ENCODE results near the gene TCOF1.

Gene TCOF1

DNA sequence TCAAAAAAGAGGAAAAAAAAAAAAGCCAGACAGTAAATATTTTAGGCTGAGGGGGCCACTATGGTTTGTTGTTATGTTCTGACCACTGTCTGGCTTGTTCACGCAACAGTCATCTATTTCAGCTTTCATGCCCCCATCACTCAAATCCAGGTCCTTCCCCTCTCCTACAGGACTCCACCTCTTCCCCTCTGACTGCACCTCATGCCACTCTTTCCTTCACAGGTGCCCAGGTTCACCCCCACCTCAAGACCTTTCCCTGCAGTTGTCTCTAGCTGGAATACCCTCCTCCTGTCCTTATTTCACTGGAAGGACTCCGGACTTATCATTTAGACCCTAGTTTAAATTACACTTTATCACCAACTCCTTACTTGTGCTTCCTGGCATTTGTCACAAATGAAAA lies 88.6 kb downstream of the TCOF1 start:
- DNase-seq (ENCODE audit: low read depth in 1 of 2, low spot score in 1 of 2), result no peak

DNA sequence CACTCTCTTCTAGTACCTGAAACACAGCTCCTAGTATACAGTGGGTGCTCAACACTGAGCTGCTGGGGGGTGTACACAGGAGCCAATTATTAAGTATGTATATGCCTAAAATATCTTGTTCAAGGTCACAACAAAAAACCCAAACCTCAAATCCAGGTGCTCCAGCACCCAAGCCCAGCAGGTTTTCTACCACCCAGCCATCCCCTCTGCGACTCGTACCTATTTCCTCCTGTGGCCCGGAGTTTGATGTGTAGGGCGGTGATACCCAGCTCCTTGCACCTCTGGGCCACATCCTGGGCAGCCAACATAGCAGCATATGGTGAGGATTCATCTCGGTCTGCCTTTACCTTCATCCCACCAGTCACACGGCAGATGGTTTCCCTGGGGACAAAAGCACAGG lies 89.1 kb downstream of the TCOF1 start:
- no peak for DNase-seq (ENCODE audit: low read depth in 1 of 2, low spot score in 1 of 2)

DNA sequence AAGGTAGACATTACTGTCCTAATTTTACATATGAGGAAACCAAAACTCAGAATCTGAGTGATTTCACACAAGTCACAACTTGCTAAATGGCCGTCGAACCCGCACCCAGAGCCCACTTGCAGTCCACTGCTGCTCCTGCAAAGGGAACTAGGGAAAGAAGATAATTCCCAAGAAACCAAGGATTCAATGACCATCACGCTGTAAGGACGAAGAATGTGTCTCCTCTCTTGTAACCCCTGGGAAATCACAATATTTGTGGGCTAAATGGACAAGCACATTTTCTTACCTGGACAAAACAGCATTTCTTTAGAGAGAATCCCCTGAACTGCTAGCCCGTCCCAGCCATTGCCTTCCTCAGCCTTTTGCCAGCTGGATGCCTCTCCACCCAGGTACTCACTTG lies 89.7 kb downstream of the TCOF1 start:
- no peak for DNase-seq (ENCODE audit: low read depth in 1 of 2, low spot score in 1 of 2)

DNA sequence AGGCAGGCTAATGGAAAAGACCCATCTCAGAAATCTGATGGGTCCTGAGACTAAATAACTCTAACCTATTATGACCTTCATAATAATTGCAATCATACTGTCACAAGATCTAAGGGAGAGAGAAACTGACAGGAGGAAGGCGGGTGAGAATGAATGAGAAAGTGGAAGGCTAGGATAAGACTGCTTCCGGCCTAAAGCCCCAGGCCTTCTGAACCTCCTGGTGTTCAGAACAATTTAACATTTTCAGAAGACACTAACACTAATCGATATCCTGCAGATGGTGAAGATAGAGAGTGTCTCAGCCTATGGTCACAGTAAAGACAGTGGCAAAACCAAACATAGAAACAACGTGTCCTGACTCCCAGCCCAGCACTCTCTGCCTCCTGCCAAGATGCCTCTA lies 90.8 kb downstream of the TCOF1 start:
- no peak for DNase-seq (ENCODE audit: low read depth in 1 of 2, low spot score in 1 of 2)

DNA sequence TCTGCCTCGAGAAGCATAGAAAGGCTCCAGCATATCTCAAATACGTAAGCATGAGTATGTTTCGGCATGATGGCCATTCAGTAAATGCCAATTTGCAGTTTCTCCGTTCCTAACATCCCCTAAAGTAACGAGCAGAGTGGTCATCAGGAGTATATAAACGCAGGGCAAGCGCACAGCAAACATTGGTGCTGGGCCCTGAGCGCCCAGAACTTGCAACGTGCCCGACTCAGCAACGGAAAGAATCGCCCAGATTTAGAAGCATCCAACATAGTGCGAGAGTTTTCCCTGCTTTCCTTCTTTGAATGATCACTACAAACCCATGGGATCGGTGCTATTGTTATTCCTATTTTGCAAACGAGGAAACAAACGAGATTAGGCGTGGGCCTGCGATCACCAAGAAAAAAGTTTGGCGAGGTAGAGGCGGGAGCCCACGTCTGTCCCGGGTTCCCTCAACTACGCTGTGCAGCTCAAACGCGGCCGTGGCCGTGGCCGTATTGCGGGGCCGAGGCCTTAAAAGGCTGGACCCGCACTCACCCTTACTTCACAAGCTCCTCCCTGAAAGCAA lies 91.5 kb downstream of the TCOF1 start:
- DNase-seq (ENCODE audit: low read depth in 1 of 2, low spot score in 1 of 2), result no peak

Data from stimulated activated CD4-positive, alpha-beta T cell treated with anti-CD3 and anti-CD28 coated beads, Interleukin-15, amount 100 ng/mL, for 1 hour (primary cell).